Gastrocnemius medialis (tissue), 4 donors: ENCODE data around the gene FRRS1L. TPM values are rescaled to one million over a fixed set of nuclear protein-coding genes. Genes with fewer than 3 reads are reported as not detected.

Source experiments
- ATAC-seq, 2 donors: fragments of 150-250 bp; one replicate each; pipeline ENCODE4 v1.9.1; 2016
- DNase-seq, 2 donors: peaks; one replicate each; pipeline ENCODE4 v3.0.0-alpha.2; 2019
- H3K27ac ChIP-seq, 4 donors: fragments of 200-600 bp; sonication (generic); 1 replicate in 1 of 4; 2 replicates in 3 of 4; pipeline ENCODE4 v1.5.1; 2016 to 2018; ENCODE audit warnings: mild to moderate bottlenecking in 2 of 4, moderate library complexity in 1 of 4
- H3K27me3 ChIP-seq, 3 donors: fragments of 200-600 bp; sonication (generic) in 2 of 3; 1 replicate in 1 of 3; 2 replicates in 2 of 3; pipeline versions ENCODE4 v1.5.1 to v1.6.0; 2016 to 2019; ENCODE audit warnings: mild to moderate bottlenecking in 1 of 3, moderate library complexity in 1 of 3
- H3K36me3 ChIP-seq, 2 donors: fragments of 200-600 bp; sonication (generic) in 1 of 2; one replicate each; pipeline ENCODE4 v1.5.1; 2017 to 2018
- H3K4me1 ChIP-seq, 2 donors: fragments of 200-600 bp; sonication (generic) in 1 of 2; one replicate each; pipeline ENCODE4 v1.5.1; 2016 to 2017; ENCODE audit warnings: mild to moderate bottlenecking in 2 of 2
- H3K4me3 ChIP-seq, 4 donors: fragments of 200-600 bp; sonication (generic) in 3 of 4; 1 replicate in 1 of 4; 2 replicates in 3 of 4; pipeline ENCODE4 v1.5.1; 2016 to 2019; ENCODE audit warnings: mild to moderate bottlenecking in 2 of 4
- H3K9me3 ChIP-seq, 3 donors: fragments of 200-600 bp; sonication (generic) in 2 of 3; 1 replicate in 1 of 3; 2 replicates in 2 of 3; pipeline ENCODE4 v1.5.1; 2016 to 2019
- CTCF ChIP-seq, 5 experiments: fragments of 450-650 bp in 3 of 5; fragments of 200-600 bp in 2 of 5; sonication (generic) in 2 of 5; IDR thresholded peaks in 4 of 5; conservative IDR thresholded peaks in 1 of 5; 1 replicate in 4 of 5; 2 replicates in 1 of 5; pipeline ENCODE4 v1.5.1; 2016 to 2019; ENCODE audit warnings: antibody characterized with exemption in 5 of 5, mild to moderate bottlenecking in 3 of 5, moderate library complexity in 3 of 5
- POLR2A ChIP-seq, 2 donors: fragments of 450-650 bp; IDR thresholded peaks; one replicate each; pipeline ENCODE4 v1.6.1; 2017; ENCODE audit warnings: antibody characterized with exemption in 2 of 2, mild to moderate bottlenecking in 2 of 2, moderate library complexity in 2 of 2
- in situ Hi-C, 4 donors: fragments of 200-750 bp; cut with MboI; loops; one replicate each; pipeline versions ENCODE4 v1.15.0 to v1.8.0; 2017; ENCODE audit warnings: low sequenced_read_pairs in 4 of 4
- intact Hi-C: fragments of 100-400 bp; cut with DNase I; formaldehyde crosslinking; loops from one replicate; pipeline ENCODE4 v1.15.1; 2023; ENCODE audit warnings: low total_unique reads
- total RNA-seq, 4 donors: library from RNA; depleted of rRNA; stranded (reverse); fragments of >200 nt; gene quantifications; one replicate each; pipeline versions ENCODE4 v1.1.0 to v1.2.3, GENCODE V29; 2016

Gene FRRS1L
- total RNA-seq, 4 donors from 2014 or later, result 0.02 TPM; not detected in 3

GRCh38 chr9:109098171-109098959, 68.7 kb downstream of the FRRS1L start:
- peaks cover 88 to 93% of the 10 kb centered on the region in 2 donors for H3K4me1 ChIP-seq
- H3K4me3 ChIP-seq, result peak overlapping the region; percentile 8 to 21 (median 11)
- DNase-seq, result peak; percentile 58 to 78
- intact Hi-C loops, result loop anchor here (2.0 to 10.0 kb wide), 3 partner anchors 20 to 216 kb away; partner anchors contain the start of genes CTNNAL1 and TMEM245
- in situ Hi-C loops, result no loop called here
- ATAC-seq, result peak; percentile 90 to 92
- H3K9me3 ChIP-seq, result no peaks in the 10 kb centered on the region
- H3K27me3 ChIP-seq, result no peaks in the 10 kb centered on the region
- no peaks in the 10 kb centered on the region for H3K36me3 ChIP-seq
- H3K27ac ChIP-seq, result peak overlapping the region; percentile 83 to 86 (median 84)
- peak in 1 of 2 donors; percentile 32 for TF ChIP-seq POLR2A (IDR thresholded peaks at IDR 0.05)
- TF ChIP-seq CTCF (IDR thresholded peaks at IDR 0.05 in 4 of 5, conservative IDR thresholded peaks at IDR 0.05 in 1 of 5), result peak in 4 of 5 experiments; percentile 20 to 58 (median 44)

- in situ Hi-C loops (no loop called here), intact Hi-C loops (loop anchor here (5.0 to 10.0 kb wide), 2 partner anchors 85 to 218 kb away; partner anchors contain the start of gene CTNNAL1)
- no peaks in the 10 kb centered on the region for H3K27me3 ChIP-seq
- H3K9me3 ChIP-seq, result no peaks in the 10 kb centered on the region
- no peak overlapping the region for H3K4me3 ChIP-seq
- peak overlapping the region; percentile 83 to 86 (median 84) for H3K27ac ChIP-seq
- DNase-seq (no peak), ATAC-seq (no peak)
- peaks cover 0 to 5% of the 10 kb centered on the region in 2 donors for H3K36me3 ChIP-seq
- TF ChIP-seq POLR2A (IDR thresholded peaks at IDR 0.05) (no peak), CTCF (IDR thresholded peaks at IDR 0.05 in 4 of 5, conservative IDR thresholded peaks at IDR 0.05 in 1 of 5) (no peak)
- peaks cover 87 to 91% of the 10 kb centered on the region in 2 donors for H3K4me1 ChIP-seq
These were observed 69.9 kb downstream of the FRRS1L start for GRCh38 chr9:109097146-109097545.

- Histone ChIP-seq H3K4me1 (peaks cover 72 to 76% of the 10 kb centered on the region in 2 donors), H3K36me3 (peaks cover 0 to 14% of the 10 kb centered on the region in 2 donors), H3K4me3 (no peak overlapping the region), H3K9me3 (no peaks in the 10 kb centered on the region), H3K27ac (peak overlapping the region; percentile 83 to 86 (median 84)), H3K27me3 (no peaks in the 10 kb centered on the region)
- in situ Hi-C loops, result no loop called here
- TF ChIP-seq CTCF (IDR thresholded peaks at IDR 0.05 in 4 of 5, conservative IDR thresholded peaks at IDR 0.05 in 1 of 5) (no peak), POLR2A (IDR thresholded peaks at IDR 0.05) (no peak)
- ATAC-seq, result peak; percentile 48 to 75
- DNase-seq, result no peak
- intact Hi-C loops, result loop anchor here (5.0 to 10.0 kb wide), 2 partner anchors 83 to 219 kb away; partner anchors contain the start of gene CTNNAL1
These were observed 71.7 kb downstream of the FRRS1L start for GRCh38 chr9:109095321-109095720.

GRCh38 chr9:109094268-109094667, 72.8 kb downstream of the FRRS1L start:
- intact Hi-C loops, result loop anchor here (10.0 kb wide), 1 partner anchor 221 kb away; no protein-coding TSS in a partner anchor
- Histone ChIP-seq H3K9me3 (no peaks in the 10 kb centered on the region), H3K27ac (peak overlapping the region; percentile 83 to 86 (median 84)), H3K27me3 (no peaks in the 10 kb centered on the region), H3K36me3 (peaks cover 0 to 23% of the 10 kb centered on the region in 2 donors), H3K4me3 (no peak overlapping the region), H3K4me1 (peaks cover 61 to 67% of the 10 kb centered on the region in 2 donors)
- DNase-seq, result no peak
- TF ChIP-seq CTCF (IDR thresholded peaks at IDR 0.05 in 4 of 5, conservative IDR thresholded peaks at IDR 0.05 in 1 of 5) (no peak), POLR2A (IDR thresholded peaks at IDR 0.05) (no peak)
- in situ Hi-C loops, result no loop called here
- no peak for ATAC-seq
